EL (cell line): ENCODE results near the gene LSM7.
"Not testable (repeated sequence)": the region's sequence is repeated elsewhere in the genome, so short reads cannot be mapped to it uniquely, and the experiment has no call there.

Source experiments
- DNase-seq: peaks from one replicate; pipeline ENCODE4 v3.0.0-alpha.2; 2016

Gene LSM7

DNA sequence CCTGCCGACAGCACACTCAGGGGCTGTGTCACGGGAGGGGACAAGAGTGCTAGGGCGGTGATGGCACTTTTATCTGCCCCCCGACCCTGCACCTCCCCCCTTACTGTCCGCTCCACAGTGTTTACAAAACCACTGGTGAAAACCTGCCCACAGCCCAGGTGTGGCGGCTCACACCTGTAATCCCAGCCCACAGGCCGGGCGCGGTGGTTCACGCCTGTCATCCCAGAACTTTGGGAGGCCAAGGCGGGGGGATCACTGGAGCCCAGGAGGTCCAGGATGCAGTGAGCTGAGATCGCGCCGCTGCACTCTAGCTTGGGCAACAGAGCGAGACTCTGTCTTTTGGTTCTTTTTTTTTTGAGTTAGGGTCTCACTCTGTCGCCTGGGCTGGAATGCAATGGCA is 32.2 kb downstream of the LSM7 start:
- DNase-seq: no peak

DNA sequence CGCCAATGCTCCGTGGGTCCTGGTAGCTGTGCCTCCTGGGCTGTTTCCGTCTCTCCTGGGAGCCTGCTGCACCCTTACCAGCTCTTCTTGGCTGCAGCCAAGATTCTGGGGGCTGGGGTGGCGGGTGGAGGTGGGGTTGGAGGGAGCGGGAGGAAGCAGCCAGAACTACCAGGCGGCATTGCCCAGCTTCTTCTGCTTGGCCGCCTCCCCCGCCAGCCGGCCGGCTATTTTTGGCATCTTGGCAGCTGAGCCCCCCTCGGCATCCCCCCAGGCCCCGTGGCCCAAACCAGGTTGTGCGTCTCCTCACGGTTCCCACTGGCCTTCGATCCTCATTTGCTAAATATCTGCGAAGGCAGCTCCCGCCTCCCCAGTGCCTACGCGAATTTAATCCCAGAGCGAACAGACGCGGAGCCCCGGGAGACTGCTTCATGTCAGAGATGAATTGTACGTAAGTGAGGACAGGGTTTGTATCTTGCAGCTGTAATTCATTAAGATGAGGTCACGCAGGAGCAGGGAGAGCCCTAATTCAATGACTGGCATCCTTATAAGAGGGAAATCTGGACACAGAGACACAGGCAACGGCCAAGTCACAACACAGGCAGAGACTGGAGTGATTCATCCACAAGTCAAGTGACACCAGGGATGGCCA is 33.6 kb downstream of the LSM7 start:
- peak; percentile 69 for DNase-seq

DNA sequence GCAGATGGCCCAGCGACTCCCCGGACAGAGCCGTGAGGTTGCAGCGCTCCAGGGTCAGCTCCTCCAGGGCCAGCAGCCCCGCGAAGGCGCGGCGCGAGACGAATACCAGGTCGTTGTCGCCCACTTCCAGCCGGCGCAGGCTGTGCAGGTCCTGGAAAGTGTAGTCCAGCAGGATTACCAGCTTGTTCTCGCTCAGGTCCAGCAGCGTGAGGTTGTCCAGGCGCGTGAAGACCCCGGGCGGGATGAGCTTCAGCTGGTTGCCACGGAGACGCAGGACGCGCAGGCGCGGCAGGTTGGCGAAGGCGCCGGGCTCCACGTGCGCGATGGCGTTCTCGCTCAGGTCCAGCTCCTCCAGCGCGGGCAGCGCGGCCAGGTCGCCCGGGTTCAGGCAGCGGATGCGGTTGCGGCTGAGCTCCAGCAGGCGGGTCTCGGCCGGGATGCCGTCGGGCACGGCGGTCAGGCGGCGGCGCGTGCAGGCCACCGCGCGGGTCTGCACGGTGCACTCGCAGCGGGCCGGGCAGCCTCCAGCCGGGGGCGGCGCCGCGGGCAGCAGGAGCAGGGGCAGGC is 37.1 kb downstream of the LSM7 start:
- DNase-seq: no peak

DNA sequence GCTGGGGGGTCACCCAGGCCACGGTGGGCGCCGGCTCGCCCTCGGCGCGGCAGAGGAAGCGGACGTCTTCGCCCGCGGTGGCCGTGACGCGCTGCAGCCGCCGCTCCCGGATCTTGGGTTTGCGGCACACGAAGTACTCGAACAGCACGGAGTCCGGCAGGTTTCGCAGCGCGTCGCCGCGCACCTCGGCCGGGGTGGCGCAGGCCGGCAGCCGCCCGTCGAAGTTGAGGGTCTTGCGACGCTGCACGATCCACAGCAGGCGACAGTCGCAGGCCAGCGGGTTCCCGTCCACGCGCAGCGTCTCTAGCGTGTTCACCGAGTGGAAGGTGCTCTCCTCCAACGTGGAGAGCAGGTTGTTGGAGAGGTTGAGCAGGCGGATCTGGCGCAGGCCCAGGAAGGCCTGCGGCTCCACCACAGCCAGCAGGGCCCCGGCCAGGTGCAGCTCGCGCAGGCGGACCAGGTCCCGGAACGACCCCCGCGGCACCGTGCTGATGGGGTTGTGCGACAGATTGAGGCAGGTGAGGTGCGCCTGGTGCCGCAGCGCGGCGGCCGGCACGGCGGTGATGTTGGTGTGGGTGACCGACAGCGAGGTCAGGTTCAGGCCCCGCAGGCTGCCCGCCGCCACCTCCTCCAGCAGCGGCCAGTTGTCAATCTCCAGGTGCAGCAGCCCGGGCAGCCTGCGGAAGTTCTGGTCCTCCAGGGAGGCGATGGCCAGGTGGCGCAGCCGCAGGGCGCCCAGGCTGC is 37.8 kb downstream of the LSM7 start:
- no peak for DNase-seq

DNA sequence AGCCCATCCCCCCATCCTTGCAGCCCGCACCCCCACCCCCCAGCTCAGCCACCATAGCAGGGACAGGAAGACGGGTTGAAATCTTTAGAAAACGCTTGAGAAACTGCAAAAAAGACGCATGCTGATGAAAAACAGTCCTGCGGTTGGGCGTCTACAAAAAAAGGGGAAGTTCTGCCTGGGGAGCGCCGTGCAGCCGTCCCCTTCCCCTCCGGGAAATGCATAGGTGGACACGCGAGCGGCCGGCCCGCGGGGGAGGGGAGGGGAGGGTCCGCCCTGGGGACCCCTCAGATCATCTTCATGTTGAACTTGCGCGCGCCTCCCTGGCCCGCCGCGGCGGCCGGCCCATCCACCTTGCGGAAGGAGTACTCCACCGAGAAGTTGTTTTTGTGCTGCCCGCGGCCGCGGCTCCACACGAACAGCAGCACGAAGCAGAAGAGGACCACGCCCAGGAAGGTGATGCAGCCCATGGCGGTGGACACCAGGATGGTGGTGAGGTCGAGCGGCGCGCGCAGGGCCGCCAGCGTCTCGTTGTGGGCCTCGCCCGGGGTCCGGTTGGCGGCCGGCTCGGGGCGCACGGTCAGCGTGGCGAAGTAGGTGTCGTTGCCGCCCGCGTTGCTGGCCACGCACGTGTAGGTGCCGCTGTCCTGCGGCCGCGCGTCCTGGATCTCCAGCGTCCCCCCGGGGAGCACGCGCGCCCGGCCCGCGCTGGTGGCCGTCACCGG is 38.5 kb downstream of the LSM7 start:
- no peak for DNase-seq

DNA sequence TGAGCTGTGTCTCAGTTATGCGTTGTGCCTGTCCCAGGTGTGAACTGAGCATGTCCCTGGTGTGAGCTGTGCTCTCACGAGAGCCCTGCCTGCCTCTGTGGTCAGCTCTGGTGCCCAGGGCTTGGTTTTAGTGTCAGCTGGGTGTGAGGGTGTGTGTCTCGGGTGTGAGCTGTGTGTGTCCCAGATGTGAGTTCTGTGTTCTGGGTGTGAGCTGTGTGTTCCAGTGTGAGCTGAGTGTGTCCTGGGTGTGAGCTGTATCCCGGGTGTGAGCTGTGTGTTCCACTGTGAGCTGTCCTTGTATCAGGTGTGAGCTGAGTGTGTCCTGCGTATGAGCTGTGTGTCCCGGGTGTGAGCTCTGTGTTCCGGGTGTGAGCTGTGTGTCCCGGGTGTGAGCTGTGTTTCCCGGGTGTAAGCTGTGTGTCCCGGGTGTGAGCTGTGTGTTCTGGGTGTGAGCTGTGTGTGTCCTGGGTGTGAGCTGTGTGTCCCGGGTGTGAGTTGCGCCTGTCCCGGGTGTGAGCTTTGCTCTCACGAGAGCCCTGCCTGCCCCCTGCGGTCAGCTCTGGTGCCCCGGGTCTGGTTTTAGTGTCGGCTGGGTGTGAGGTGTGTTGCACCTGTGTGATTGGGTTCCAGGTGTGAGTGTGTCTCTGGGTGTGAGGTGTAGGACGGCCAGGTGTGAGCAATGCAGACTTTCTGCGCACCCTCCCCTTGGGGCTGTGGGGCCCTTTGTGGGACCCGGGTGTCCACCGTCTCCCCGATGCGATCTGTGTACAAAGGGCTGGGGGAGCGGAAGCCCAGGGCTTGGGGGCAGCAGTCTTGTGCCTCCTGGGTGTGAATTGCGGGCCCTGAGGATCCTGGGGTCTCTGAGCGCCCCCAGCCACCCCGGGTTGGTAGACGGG is 39.3 kb downstream of the LSM7 start:
- no peak for DNase-seq

DNA sequence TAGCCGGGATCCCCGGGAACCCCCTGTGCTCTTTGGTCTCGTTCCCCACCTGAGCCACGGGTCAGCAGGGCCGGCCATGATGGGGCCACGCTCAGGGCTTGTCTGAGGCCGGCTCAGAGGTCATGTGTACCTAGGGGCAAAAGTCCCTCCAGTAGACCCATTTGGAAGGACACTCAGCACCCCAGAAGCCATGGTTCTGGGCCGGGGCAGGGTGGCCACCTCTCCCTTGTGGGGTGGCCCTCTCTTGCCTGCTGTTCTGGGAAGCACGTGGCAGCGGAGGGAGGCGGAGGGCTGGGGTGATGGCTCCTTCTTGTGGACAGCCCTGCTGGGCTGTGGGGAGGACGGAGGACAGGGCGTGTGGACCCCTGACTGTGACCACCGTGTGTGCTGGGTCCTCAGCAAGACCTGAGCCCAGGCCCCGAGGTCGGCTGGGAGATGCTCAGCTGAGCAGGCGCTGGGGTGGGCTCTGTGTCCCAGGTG is 40.0 kb downstream of the LSM7 start:
- DNase-seq: no peak

DNA sequence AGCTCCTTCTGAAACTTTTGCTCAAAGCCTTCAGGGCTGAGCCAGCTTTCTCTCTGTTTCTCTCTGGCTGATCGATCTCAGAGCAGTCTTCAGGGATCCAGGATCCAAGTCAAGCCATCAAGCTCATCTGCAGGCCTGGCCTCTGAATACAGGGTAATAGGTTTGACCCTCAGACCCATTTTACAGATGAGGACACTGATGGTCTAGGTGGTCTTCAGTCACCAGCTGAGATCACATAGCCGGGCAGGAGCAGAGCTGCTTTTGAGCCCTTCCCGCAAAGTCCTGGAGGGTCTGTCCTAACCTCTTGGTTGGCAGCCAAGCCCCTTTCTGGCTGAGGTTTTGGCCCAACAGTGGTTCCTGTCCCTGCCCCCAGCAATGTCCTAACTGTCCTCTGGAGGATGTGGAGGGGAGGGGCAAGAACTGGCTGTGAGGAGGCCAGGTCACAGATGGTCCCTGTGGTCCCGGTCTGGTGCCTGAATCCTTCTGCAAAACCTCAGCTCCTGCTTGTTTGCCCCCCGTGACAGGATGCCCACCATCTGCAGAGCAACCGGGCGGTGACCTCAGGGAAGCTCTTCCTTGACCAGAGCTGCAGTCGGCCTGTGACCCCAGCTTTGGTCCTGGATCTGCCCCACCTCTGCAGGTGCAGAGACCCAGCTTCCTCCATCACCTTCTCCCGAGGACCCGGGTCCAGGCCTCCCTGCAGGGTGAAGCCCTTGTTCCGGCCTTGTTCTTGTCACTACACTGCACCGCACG is 40.6 kb downstream of the LSM7 start:
- no peak for DNase-seq

DNA sequence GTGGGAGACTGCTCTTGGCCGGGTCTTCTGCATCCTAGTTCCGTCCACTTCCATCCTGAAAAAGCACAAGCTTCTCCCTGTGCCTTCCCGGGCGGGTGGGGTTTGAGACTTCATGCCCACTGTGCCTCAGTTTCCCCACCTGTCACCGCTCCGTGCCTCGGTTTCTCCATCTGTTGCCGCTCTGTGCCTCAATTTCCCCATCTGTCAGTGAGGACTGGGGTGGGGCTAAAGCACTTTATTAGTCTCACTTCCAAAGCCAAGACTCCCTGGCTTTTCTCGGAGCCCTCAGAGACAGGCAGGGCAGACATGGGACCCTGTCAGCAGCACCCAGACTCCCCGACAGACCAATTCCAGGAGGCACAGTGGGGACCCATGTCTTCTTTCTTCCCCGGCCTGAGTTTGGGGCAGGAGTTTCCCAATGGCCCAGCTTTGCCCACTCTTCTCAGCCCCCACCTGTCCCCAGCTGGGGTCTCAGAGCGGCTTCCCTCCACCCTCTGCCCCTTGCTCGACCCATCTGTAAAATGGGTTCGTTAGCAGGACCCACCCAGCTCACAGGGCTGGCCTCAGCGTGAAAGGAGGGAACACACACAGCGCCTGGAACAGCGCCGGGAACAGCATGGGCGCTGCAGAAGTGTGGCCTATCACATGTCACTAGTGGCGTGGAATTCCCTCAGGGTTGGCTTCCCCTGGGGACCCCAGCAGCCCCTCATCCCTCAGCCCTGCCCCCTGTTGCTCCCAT is 41.8 kb downstream of the LSM7 start:
- no peak for DNase-seq

DNA sequence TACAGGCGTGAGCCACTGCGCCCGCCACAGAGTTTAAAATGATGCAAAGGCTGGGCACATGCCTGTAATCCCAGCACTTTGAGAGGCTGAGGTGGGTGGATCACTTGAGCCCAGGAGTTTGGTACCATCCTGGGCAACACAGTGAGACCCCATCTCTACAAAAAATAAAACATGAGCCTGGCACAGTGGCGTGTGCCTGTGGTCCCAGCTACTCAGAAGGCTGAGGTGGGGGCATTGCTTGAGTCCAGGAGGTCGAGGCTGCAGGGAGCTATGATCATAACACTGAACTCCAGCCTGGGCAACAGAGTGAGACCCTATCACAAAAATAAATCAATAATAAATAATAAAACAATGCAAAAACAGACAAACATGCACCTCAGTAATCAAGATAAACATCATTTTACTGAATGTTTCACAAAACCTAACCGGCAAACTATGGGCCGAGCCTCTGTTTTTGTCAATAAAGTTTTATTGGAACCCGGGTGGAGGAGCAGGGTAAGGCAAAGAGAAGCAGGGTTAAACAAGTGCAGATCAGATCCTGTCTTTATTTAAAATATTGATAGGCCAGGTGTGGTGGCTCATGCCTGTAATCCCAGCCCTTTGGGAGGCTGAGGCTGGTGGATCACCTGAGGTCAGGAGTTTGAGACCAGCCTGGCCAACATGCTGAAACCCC is 44.4 kb downstream of the LSM7 start:
- DNase-seq: no peak

DNA sequence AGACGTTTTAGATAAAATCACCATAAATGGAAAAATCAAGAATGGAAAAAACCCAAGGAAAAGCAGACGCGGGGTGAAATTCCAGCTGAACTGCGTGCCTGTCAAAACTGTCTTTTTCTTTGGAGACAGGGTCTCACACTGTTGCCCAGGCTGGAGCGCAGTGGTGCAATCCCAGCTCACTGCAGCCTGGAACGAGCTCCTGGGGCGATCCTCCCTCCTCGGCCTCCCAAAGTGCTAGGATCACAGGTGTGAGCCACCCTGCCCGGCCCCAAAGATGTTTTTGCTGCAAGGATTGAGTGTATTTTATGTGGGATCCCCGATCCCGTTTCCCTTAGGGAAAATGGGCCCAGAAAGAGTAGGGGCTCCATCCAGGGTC is 45.5 kb downstream of the LSM7 start:
- DNase-seq: no peak

DNA sequence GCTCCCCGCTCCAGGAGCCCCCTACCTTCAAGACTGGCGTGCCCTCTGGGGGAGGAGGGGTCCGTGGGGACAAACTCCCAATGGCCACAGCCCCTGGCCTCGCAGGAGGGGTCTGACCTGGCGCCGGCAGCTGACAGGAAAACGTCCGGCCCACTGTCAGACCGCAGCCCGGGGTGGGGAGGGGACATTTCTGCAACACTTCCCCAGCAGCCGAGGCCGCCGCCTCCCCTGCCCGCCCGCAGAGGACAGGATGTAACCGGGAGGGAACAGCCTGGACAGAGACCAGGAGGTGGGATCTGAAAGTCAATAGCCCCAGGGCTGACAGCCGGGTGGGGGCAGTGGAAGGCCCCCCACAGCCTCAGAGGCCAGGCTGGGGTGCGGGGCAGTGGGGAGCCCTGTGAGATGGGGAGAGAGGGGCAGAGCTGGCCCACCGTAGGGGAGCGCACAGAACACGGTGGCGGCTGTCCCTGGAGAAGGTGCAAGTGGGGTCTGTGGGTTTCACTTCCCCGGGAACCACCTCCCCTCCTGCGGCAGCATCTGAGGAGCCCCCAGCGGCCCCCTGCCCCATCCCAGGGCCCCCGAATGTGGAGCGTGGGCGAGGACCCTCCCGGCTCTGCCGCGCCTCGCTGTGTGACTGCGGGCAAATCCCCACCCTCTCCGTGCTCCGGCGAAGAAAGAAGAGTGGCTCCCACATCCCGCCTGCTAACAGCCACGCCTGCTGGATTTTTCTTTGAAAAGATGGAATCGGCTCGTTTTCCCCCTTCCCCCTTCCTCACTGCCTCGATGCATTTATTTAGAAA is 46.1 kb downstream of the LSM7 start, which contains the start of gene PEAK3:
TSS of gene PEAK3 (minus strand) at position 114 of the 800 bp plus-strand sequence. CDS start 1,244 bp downstream, outside the sequence.
- peak; percentile 62 for DNase-seq

DNA sequence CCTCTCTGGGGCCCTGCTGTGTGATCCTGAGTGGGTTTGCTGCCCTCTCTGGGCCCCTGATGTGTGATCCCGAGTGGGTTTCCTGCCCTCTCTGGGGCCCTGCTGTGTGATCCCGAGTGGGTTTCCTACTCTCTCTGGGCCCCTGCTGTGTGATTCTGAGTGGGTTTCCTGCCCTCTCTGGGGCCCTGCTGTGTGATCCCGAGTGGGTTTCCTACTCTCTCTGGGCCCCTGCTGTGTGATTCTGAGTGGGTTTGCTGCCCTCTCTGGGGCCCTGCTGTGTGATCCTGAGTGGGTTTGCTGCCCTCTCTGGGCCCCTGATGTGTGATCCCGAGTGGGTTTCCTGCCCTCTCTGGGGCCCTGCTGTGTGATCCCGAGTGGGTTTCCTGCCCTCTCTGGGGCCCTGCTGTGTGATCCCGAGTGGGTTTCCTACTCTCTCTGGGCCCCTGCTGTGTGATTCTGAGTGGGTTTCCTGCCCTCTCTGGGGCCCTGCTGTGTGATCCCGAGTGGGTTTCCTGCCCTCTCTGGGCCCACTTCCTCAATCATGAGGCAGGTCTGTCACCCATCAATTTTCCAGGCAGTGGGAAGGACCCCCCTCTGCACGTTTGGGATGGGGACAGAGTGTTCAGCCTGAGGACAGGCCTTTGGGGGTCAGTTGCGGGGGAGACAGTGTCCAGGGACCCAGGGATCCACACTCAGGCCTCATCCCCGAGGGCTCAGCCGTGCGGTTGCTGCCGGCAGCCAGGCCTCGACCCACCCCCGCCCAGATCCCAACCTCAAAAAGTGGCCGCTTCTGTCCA is 46.9 kb downstream of the LSM7 start:
- DNase-seq: not testable (repeated sequence)

DNA sequence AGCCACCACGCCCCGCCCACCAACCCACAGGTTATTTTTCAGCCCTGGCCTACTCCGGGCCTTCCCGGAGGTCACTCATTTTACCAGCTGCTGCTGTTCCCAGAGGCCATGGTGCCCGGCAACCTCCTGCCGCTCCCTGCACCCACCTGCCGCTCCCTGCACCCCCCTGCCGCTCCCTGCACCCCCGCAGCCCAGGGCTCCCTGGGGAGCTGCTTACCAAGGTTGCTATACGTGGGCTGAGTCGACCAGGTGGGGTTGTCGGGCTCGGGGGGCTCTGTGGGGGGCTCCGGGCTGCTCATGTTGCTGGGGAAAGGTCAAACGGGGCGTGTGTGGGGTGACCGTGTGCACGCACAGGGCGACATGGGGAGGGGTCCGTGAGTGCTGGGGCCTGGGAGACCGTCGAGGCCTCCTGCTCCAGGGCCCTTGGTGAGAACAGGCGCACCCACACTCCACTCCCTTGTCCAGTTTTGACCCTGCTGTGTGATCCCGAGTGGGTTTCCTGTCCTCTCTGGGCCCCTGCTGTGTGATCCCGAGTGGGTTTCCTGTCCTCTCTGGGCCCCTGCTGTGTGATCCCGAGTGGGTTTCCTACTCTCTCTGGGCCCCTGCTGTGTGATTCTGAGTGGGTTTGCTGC is 47.6 kb downstream of the LSM7 start:
- DNase-seq: no peak

DNA sequence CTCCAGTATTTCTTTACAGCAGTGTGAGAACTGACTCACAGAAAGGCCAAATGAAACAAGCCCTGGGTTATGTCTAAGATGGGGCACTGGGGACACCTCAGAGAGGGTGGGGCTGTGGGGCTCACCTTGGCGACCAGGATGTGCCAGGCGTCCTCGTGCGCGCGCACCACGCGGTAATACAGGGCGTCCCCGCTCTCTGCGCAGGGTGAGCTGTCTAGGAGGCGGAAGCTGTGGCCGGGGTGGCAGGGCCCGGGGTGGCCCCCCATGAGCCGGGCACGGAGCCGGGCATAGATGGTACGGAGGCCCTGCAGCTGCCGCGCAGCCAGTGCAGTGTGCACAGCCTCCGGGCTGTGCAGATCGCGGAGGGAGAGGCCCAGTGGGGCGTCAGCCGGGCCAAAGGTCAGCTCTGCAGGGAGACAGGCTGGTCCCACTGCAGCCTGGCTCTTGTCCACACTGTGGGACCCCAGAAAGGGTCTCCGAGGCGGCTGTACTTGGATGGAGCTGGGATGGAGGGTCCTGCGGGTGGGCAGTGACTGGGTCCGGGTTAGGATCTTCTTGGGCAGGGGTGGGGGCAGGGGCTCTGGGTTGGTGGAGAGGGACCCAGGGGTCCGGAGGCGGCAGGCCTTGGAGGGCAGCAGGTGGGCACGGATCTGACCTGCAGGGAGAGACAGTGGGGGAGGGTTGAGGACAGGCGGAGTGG is 49.8 kb downstream of the LSM7 start:
- no peak for DNase-seq

DNA sequence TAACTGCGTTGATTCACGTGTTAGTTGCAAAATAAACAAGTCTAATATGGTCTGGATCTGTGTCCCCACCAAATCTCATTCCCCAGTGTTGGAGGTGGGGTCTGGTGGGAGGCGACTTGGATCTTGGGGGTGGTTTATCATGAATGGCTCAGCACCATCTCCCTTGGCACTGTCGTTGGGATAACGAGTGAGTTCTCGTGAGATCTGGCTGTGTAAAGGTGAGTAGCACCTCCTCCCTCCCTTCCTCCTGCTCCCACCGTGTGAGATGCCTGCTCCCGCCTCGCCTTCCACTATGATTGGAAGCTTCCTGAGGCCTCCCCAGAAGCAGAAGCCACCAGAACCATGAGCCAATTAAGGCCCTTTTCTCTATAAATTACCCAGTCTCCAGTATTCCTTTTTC is 51.2 kb downstream of the LSM7 start:
- DNase-seq: no peak

DNA sequence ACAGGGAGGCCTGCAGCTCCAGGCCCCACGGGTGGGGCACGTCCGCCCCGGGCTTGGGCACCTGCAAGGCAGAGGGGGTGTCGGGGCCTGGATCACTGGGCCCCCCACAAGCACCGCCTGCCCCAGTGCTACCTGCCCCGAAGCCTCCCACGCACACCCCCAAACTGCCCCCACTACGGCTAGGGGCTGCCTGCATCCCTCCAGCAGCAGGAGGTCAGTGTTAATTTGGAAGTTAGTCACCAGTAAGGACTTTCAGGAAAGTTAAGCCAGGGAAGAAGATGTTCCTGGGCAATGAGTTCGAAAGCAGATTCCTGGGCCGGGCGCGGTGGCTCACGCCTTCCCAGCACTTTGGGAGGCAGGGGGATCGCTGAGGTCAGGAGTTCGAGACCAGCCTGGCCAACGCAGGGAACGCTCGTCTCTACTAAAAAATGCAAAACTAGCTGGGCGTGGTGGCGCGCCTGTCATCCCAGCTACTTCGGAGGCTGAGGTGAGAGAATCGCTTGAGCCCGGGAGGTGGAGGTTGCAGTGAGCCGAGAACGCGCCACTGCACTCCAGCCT is 51.9 kb downstream of the LSM7 start:
- no peak for DNase-seq
